ACHN (cell line): ENCODE data around the gene ZFPM1.

Experiments
- DNase-seq: peaks from one replicate; pipeline ENCODE4 v3.0.0-alpha.2; 2015
- in situ Hi-C: cut with HindIII; loops from 2 replicates; pipeline ENCODE4 v1.10.0; 2017; ENCODE audit warnings: low sequenced_read_pairs, low pct_ligation_motif_present, low pct_unique_long_range_greater_than_20kb

Gene ZFPM1

DNA sequence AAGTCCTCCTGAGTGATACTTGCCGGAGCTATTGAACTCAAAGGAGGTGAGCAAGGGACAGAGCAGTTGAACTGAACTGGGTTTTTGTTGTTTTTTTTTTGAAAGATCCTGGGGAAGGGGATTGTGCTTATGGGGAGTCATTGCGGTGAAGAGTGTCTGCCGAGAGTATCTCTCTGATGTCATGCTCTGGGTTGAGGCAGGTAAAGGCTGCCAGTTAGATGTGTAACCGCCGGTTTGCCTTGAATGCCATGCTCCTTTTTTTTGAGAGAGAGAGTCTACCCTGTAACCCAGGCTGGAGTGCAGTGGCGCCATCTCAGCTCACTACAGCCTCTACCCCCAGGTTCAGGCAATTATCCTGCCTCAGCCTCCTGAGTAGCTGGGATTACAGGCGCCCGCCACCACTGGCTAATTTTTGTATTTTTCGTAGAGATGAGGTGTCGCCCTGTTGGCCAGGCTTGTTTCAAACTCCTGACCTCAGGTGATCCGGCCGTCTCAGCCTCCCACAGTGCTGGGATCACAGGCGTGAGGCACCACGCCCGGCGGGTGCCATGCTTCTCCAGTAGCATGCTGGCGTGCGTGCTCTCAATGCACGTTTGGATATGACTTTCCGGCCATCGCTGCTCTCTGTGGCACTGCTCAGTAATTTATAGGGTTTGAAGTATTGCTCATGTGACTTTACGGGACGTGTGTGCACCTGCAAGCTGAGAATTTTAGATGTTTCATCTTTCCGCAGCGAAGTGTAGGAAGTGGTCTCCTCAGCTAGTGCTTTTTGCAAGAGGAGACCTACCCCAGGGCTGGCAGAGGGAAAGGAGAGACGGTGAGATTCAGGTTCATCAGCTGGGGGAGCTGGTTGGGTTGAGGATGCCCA, 125.6 kb downstream of the ZFPM1 start:
- DNase-seq = no peak
- in situ Hi-C loops = no loop called here

- no peak for DNase-seq
- in situ Hi-C loops = no loop called here
These were observed 127.3 kb downstream of the ZFPM1 start for GRCh38 chr16:88580371-88580770.

DNA sequence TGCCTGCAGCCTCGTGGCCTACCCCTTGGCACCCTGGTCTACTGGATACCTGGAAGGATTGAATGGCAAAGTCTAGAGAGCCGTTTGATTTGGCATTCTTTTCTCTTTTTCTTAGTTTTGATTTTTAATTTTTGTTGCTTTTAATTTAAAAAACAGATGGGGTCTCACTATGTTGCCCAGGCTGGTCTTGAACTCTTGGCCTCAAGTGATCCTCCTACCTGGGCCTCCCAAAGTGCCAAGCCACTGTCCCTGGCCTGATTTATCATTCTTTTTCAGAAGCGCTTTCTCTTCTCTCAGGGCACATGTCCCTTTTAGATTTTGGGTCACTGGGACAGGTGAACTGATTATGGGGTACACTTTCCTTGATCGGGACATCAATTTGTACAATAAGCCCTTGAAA, 128.0 kb downstream of the ZFPM1 start:
- in situ Hi-C loops = no loop called here

DNA sequence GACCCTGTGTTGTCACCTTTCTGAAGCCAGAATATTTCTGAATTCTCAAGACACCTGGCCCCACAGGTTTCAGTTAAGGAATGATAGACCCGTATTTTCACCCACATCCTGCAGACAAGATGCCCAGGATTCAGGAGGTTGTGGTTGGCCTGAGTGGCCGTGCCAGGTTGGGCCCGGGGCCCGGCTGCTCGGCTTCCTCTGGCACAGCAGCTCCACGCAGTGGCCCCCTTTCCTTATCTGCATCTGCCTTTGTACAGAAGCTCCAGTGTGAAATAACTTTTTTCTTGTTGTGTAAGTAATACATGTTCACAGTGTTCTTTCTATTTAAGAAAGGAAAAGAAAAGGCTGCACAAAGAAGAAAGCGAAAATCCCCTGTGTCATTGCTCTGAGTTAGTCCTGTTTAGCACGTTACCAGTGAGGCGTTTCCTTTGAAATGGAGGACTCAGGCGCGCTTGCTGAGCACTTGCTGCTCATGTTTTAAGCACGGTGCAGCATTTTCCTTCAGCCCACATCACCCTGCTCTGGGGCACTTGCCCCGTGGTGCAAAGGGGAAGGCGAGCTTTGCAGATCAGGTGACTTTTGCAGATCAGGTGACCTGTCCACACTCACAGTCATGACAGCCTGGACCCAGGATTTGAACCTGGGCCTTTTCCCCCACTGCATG, 130.0 kb downstream of the ZFPM1 start:
- in situ Hi-C loops = no loop called here
- DNase-seq = no peak

More for the DNA sequence above, 128.0 kb downstream of the ZFPM1 start:
- no peak for DNase-seq

- in situ Hi-C loops = no loop called here
- no peak for DNase-seq
These were observed 131.6 kb downstream of the ZFPM1 start for GRCh38 chr16:88584676-88585075.

- DNase-seq = no peak
- in situ Hi-C loops = no loop called here
These were observed 132.2 kb downstream of the ZFPM1 start for GRCh38 chr16:88585269-88585668.

DNA sequence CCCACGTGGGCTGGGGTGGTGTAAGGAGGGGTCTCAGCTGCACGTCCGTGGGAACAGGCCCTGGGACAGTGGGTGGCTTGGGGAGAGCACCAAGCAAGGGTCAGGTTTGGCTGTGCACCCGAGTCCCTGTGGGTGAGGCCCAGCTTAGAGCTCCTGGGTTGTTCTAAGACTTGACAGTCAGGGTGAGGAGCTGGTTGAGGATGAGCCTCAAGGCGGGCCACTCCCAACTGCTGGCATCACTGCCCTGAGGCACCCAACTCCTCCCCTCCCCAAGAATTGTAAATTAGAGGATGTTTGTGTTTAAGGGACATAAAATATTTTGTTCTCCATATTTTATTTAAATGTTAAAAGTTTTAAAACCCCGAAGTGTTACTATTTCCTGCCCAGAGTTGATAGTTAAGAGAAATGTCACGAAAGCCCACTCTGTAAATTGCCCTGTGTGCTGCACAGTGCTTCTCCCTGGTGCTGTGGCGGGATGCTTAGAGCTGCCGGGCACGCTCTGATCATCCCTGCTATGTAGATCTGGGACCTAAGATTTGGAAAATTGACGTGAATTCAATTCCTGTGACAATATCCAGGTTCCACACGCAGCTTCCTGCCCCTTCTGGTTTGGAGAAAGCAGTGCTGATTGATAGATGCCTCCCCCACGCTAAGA, 133.0 kb downstream of the ZFPM1 start:
- in situ Hi-C loops = no loop called here
- no peak for DNase-seq
